K562 (cell line): Measurements from ENCODE around the gene NEB. TPM values are rescaled to one million over a fixed set of nuclear protein-coding genes. Genes with fewer than 3 reads are reported as not detected.

Source experiments
- EHMT2 ChIP-seq: fragments of 450-650 bp; IDR thresholded peaks from 2 replicates; pipeline ENCODE4 v1.6.1; 2018; ENCODE audit warnings: antibody characterized with exemption
- HMG20A ChIP-seq: fragments of 450-650 bp; formaldehyde crosslinking; conservative IDR thresholded peaks from 2 replicates; pipeline ENCODE4 v1.4.0; 2020; ENCODE audit warnings: mild to moderate bottlenecking, mixed read lengths
- HOXB6 ChIP-seq: fragments of 250-450 bp; sonication (Bioruptor Pico); IDR thresholded peaks from 2 replicates; pipeline ENCODE4 v1.5.1; 2022; ENCODE audit warnings: mild to moderate bottlenecking, borderline replicate concordance
- ILF3 ChIP-seq: fragments of 450-650 bp; IDR thresholded peaks from 2 replicates; pipeline ENCODE4 v1.6.1; 2018; ENCODE audit warnings: antibody characterized with exemption, mild to moderate bottlenecking, moderate library complexity, borderline replicate concordance
- MAFG ChIP-seq: fragments of 450-650 bp; conservative IDR thresholded peaks from 2 replicates; pipeline ENCODE4 v1.6.1; 2016; ENCODE audit warnings: missing genetic modification characterization, missing compliant biosample characterization
- MCM7 ChIP-seq, 2 experiments: fragments of 450-650 bp; IDR thresholded peaks; 2 replicates each; pipeline ENCODE4 v1.6.1; 2016 to 2018
- MXI1 ChIP-seq: IDR thresholded peaks from 2 replicates; pipeline ENCODE4 v1.6.1; 2011; ENCODE audit warnings: low read depth, mild to moderate bottlenecking, improper control_type of control experiment, low read length
- NBN ChIP-seq: fragments of 450-650 bp; IDR thresholded peaks from 2 replicates; pipeline ENCODE4 v1.6.1; 2016; ENCODE audit warnings: low read depth, mild to moderate bottlenecking
- NFE2 ChIP-seq: IDR thresholded peaks from 2 replicates; pipeline ENCODE4 v1.6.1; 2014; ENCODE audit warnings: antibody characterized with exemption, low read depth
- NFIC ChIP-seq: fragments of 450-650 bp; IDR thresholded peaks from 2 replicates; pipeline ENCODE4 v1.6.1; 2017; ENCODE audit warnings: mild to moderate bottlenecking, inconsistent platforms
- RAD21 ChIP-seq, 2 experiments: fragments of 250-450 bp in 1 of 2; fragments of 450-650 bp in 1 of 2; sonication (Bioruptor Pico) in 1 of 2; formaldehyde crosslinking in 1 of 2; IDR thresholded peaks in 1 of 2; conservative IDR thresholded peaks in 1 of 2; 2 replicates each; pipeline versions ENCODE4 v1.4.0 to v1.8.0; 2020 to 2022; ENCODE audit warnings: mild to moderate bottlenecking in 2 of 2, moderate library complexity in 1 of 2
- RHOXF2B ChIP-seq: fragments of 250-450 bp; sonication (Bioruptor Pico); conservative IDR thresholded peaks from 2 replicates; pipeline ENCODE4 v1.5.1; 2021
- SMARCC2 ChIP-seq: fragments of 450-650 bp; IDR thresholded peaks from 2 replicates; pipeline ENCODE4 v1.6.1; 2017; ENCODE audit warnings: antibody characterized with exemption, moderate library complexity, mild to moderate bottlenecking, low read depth
- SMC3 ChIP-seq: conservative IDR thresholded peaks from 2 replicates; pipeline ENCODE4 v1.6.1; 2011; ENCODE audit warnings: low read depth, low read length, improper control_type of control experiment; ENCODE audit not compliant: insufficient read depth
- SP1 ChIP-seq: sonication (generic); formaldehyde crosslinking; IDR thresholded peaks from 2 replicates; pipeline ENCODE4 v1.8.1; 2022; ENCODE audit warnings: mild to moderate bottlenecking, missing genetic modification reagents
- STAT6 ChIP-seq: sonication (generic); formaldehyde crosslinking; IDR thresholded peaks from 2 replicates; pipeline ENCODE4 v1.8.1; 2023; ENCODE audit warnings: mild to moderate bottlenecking, missing genetic modification reagents
- TBL1XR1 ChIP-seq, 2 experiments: IDR thresholded peaks; 2 replicates each; pipeline ENCODE4 v1.6.1; 2012; ENCODE audit warnings: improper control_type of control experiment in 2 of 2, low read length in 2 of 2, mild to moderate bottlenecking in 1 of 2
- THRAP3 ChIP-seq: fragments of 450-650 bp; IDR thresholded peaks from 2 replicates; pipeline ENCODE4 v1.6.1; 2016; ENCODE audit warnings: mild to moderate bottlenecking, inconsistent platforms, borderline replicate concordance
- ZBTB7A ChIP-seq: IDR thresholded peaks from 2 replicates; pipeline ENCODE4 v1.6.1; 2011; ENCODE audit warnings: low read depth, mild to moderate bottlenecking, low read length, moderate library complexity, borderline replicate concordance; ENCODE audit not compliant: control insufficient read depth
- ZC3H4 ChIP-seq: sonication (generic); formaldehyde crosslinking; IDR thresholded peaks from 2 replicates; pipeline ENCODE4 v1.9.0; 2021; ENCODE audit warnings: missing genetic modification reagents, borderline replicate concordance
- ZEB2 ChIP-seq: fragments of 450-650 bp; IDR thresholded peaks from 2 replicates; pipeline ENCODE4 v1.6.1; 2016
- ZNF583 ChIP-seq: fragments of 250-450 bp; sonication (Bioruptor Pico); IDR thresholded peaks from 2 replicates; pipeline ENCODE4 v1.4.0; 2020
- polyA plus RNA-seq, 8 experiments: library from polyadenylated mRNA; depleted of rRNA in 4 of 8; stranded (reverse) in 5 of 8; unstranded in 3 of 8; fragments of >200 nt; fragmentation: Nextera tagmentation in 2 of 8; fragmentation: Illumina TruSeq in 1 of 8; extraction: Ambion mirVana in 2 of 8; extraction: Trizol in 1 of 8; gene quantifications; 2 replicates each; pipeline versions ENCODE4 v1.2.1 to v1.2.3, GENCODE V29; 2011 to 2014; ENCODE audit warnings: inconsistent platforms in 1 of 8, missing spikeins in 1 of 8
- total RNA-seq, 7 experiments: library from RNA; depleted of rRNA in 6 of 7; stranded (reverse); fragments of >200 nt in 6 of 7; fragmentation: Illumina TruSeq in 2 of 7; extraction: Trizol in 2 of 7; gene quantifications; 2 replicates each; pipeline versions ENCODE4 v1.2.1 to v1.2.3, GENCODE V29; 2011 to 2021; ENCODE audit warnings: low replicate concordance in 1 of 7
- TF ChIP-seq, protein P1 (sequence below): fragments of 450-650 bp; IDR thresholded peaks from 2 replicates; pipeline ENCODE4 v1.6.1; 2017; ENCODE audit warnings: antibody characterized with exemption, mild to moderate bottlenecking

Gene NEB
- total and polyA plus RNA-seq, 9 of the 15 experiments (the other 6 are each of a cell fraction or from before 2014, with no cell fraction given) = 1.7 to 3.8 (median 2.9) TPM

DNA sequence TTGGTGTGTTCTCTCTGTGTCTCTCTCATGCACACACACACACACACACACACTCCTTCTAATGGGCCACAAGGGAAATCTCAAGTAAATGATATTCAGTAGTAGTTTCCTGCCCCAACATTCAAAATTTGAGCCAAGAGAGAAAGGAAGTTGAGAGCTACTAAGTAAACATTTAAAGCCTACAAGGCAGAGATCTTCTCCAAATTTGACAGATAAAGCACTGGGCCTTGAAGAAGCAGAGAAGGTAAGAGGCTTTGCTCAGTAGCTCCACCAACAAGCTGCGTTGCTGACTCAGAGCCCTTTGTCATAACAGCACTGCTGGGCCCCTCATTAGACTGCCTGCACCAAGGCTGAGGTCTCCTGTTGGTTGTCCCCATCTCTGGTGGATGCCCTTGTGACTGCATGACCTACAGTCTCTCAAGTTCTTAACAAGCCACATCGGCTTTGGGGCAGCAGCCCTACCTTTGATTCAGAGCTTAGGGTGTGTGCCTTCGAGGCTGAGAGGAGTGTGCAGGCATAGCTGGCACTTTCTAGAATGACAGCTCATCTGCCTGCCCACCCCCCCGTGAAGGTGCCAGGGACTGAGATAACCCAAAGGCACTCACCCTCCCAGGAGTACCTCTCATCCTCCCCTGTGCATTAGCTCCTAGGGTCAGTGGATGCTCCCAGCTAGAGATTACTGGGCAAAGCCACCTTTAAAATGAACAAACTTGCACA is 32.3 kb upstream of the NEB start (continued):
- TF ChIP-seq SMARCC2 = peak; percentile 64; the same call in 1 of the 2 replicates
- TF ChIP-seq MCM7 (IDR thresholded peaks at IDR 0.05) = no peak
- TF ChIP-seq, protein P1, sequence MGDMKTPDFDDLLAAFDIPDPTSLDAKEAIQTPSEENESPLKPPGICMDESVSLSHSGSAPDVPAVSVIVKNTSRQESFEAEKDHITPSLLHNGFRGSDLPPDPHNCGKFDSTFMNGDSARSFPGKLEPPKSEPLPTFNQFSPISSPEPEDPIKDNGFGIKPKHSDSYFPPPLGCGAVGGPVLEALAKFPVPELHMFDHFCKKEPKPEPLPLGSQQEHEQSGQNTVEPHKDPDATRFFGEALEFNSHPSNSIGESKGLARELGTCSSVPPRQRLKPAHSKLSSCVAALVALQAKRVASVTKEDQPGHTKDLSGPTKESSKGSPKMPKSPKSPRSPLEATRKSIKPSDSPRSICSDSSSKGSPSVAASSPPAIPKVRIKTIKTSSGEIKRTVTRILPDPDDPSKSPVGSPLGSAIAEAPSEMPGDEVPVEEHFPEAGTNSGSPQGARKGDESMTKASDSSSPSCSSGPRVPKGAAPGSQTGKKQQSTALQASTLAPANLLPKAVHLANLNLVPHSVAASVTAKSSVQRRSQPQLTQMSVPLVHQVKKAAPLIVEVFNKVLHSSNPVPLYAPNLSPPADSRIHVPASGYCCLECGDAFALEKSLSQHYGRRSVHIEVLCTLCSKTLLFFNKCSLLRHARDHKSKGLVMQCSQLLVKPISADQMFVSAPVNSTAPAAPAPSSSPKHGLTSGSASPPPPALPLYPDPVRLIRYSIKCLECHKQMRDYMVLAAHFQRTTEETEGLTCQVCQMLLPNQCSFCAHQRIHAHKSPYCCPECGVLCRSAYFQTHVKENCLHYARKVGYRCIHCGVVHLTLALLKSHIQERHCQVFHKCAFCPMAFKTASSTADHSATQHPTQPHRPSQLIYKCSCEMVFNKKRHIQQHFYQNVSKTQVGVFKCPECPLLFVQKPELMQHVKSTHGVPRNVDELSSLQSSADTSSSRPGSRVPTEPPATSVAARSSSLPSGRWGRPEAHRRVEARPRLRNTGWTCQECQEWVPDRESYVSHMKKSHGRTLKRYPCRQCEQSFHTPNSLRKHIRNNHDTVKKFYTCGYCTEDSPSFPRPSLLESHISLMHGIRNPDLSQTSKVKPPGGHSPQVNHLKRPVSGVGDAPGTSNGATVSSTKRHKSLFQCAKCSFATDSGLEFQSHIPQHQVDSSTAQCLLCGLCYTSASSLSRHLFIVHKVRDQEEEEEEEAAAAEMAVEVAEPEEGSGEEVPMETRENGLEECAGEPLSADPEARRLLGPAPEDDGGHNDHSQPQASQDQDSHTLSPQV = peak; percentile 85
- no peak for TF ChIP-seq THRAP3
- no peak for TF ChIP-seq ZC3H4 (CRISPR knock-in tag)
- no peak for TF ChIP-seq ILF3
- no peak for TF ChIP-seq HMG20A
- 0 out of 2 replicates have a peak, but pooled peaks have one; percentile 19 for TF ChIP-seq ZEB2
- TF ChIP-seq ZBTB7A = no peak
- no peak for TF ChIP-seq STAT6 (CRISPR knock-in tag)
- TF ChIP-seq TBL1XR1 (IDR thresholded peaks at IDR 0.05; ENCODE audit: low read length in 2 of 2) = no peak
- no peak for TF ChIP-seq MXI1
- TF ChIP-seq EHMT2 = peak; percentile 59; the same call in 1 of the 2 replicates
- peak; percentile 27 to 36; a peak in 3 of 4 replicates for TF ChIP-seq RAD21 (CRISPR knock-in tag; conservative IDR thresholded peaks at IDR 0.05 in 1 of 2, IDR thresholded peaks at IDR 0.05 in 1 of 2)
- peak; percentile 58 for TF ChIP-seq NFE2
- no peak for TF ChIP-seq NFIC
- TF ChIP-seq SP1 (CRISPR knock-in tag) = no peak
- TF ChIP-seq ZNF583 (CRISPR knock-in tag) = no peak
- TF ChIP-seq RHOXF2B = no peak
- no peak for TF ChIP-seq NBN
- no peak for TF ChIP-seq HOXB6
- no peak for TF ChIP-seq SMC3
- peak; percentile 33; the same call in 1 of the 2 replicates for TF ChIP-seq MAFG (tag)
